IPS DF 6.9 (cell line): ENCODE data around the gene UTP3.

Source experiments
- DNase-seq: peaks from one replicate; pipeline ENCODE4 v3.0.0-alpha.2; 2013; ENCODE audit warnings: low read depth, low spot score
- H3K27ac ChIP-seq: one replicate; pipeline ENCODE4 v1.5.1; 2013; ENCODE audit warnings: low read length, control low read depth
- H3K27me3 ChIP-seq: 2 replicates; pipeline ENCODE4 v1.6.1; 2013; ENCODE audit warnings: mild to moderate bottlenecking, low read length; ENCODE audit not compliant: control insufficient read depth, insufficient read depth
- H3K36me3 ChIP-seq: 2 replicates; pipeline ENCODE4 v1.6.1; 2013; ENCODE audit warnings: low read length; ENCODE audit not compliant: control insufficient read depth, insufficient read depth
- H3K4me1 ChIP-seq: 2 replicates; pipeline ENCODE4 v1.6.1; 2013; ENCODE audit warnings: low read length; ENCODE audit not compliant: control insufficient read depth, insufficient read depth
- H3K4me3 ChIP-seq: 2 replicates; pipeline ENCODE4 v1.5.1; 2013; ENCODE audit warnings: mild to moderate bottlenecking, low read length
- H3K9me3 ChIP-seq: 2 replicates; pipeline ENCODE4 v1.6.1; 2013; ENCODE audit warnings: low read length, inconsistent platforms; ENCODE audit not compliant: control insufficient read depth, insufficient read depth
- WGBS: extraction: QIAGEN DNeasy Blood & Tissue Kit; methylation state at CpG from one replicate; pipeline ENCODE4 v1.1.7; 2013; ENCODE audit warnings: mixed read lengths, missing lambda C conversion rate; ENCODE audit not compliant: insufficient read length, insufficient coverage; 5-methylcytosine and 5-hydroxymethylcytosine counted together

UTP3 gene

DNA sequence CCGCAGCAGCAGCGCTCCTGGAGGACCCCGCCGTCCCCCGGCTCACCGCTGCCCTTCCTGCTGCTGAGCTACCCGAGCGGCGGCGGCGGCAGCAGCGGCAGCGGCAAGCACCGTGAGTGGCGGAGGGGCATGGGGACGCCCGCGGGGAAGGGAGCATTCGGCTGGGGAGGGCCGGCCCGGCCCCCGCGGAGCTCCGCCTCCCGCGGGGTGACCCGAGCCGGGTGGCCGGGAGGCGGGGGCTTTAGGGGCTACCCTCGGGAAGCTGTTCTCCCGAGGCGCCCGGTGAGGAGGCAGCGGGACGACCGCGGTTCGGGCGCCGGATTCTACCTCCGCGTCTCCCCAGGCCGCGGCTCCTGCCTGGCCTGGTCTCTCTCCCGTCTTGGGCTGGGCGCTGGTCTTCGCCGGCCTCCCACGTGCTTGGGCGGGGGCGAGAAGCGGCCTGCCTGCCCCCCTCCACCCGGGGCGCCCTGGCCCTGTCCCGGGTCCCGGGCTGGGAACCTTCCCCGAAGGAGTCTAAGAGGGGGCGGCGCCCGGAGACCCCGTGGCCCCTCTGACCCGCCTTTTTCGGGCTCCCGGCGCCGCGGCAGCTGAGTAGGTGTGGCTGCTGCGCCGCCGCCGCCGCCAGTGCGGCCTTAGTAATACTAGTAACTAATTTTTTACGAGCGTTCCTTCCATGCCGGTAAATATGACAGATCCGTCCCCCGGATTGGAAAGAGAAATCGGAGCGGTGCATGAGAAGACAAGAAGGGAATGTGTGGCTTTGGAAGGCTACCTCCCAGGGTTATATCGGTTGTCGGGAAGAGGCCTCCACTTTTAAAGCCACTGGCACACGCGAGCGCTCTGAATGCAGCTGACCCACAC is 17.1 kb downstream of the UTP3 start:
- no CpG with 5 or more reads among the region's 86 CpGs for WGBS
- Histone ChIP-seq H3K27ac (no peak overlapping the region), H3K27me3 (no peaks in the 10 kb centered on the region), H3K4me1 (0 out of 2 replicates have a peak, but pooled peaks cover 1% of the 10 kb centered on the region), H3K4me3 (peak overlapping the region; percentile 91), H3K36me3 (no peaks in the 10 kb centered on the region), H3K9me3 (no peaks in the 10 kb centered on the region)
- DNase-seq: no peak

DNA sequence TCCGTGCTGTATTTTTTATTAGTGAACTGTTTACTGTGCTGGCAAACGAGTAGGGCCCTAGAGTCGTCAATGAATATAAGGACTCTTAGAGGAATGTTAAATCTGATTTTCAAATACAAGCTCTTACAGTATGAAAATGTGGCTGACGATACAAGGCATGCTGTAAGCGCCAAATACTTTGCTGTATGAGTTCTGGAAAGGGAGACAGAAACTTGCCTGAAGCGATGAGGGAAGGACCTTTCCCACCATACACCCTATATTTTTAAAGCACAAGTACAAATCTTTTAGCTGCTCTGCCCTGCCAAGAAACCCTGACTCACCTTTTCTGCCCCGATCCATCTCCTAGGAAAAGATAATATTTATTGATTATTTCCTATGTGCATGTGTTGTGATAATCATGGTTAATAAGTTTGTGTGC is 17.7 kb downstream of the UTP3 start:
- no peaks in the 10 kb centered on the region for H3K9me3 ChIP-seq
- peak overlapping the region; percentile 91; the same call in 1 of the 2 replicates for H3K4me3 ChIP-seq
- WGBS: no CpG with 5 or more reads among the region's 7 CpGs
- no peak for DNase-seq
- H3K36me3 ChIP-seq: no peaks in the 10 kb centered on the region
- H3K27ac ChIP-seq: no peak overlapping the region
- no peaks in the 10 kb centered on the region for H3K27me3 ChIP-seq
- H3K4me1 ChIP-seq: 0 out of 2 replicates have a peak, but pooled peaks cover 1% of the 10 kb centered on the region

GRCh38 chr4:70706516-70706915 is 18.2 kb downstream of the UTP3 start:
- Histone ChIP-seq H3K9me3 (no peaks in the 10 kb centered on the region), H3K27me3 (no peaks in the 10 kb centered on the region), H3K36me3 (no peaks in the 10 kb centered on the region), H3K4me3 (no peak overlapping the region), H3K27ac (no peak overlapping the region), H3K4me1 (0 out of 2 replicates have a peak, but pooled peaks cover 1% of the 10 kb centered on the region)
- DNase-seq: no peak
- whole genome bisulfite sequencing: no CpG with 5 or more reads among the region's 1 CpG

GRCh38 chr4:70709611-70710205 is 21.4 kb downstream of the UTP3 start:
- H3K4me3 ChIP-seq: no peak overlapping the region
- no peaks in the 10 kb centered on the region for H3K36me3 ChIP-seq
- H3K9me3 ChIP-seq: no peaks in the 10 kb centered on the region
- 0 out of 2 replicates have a peak, but pooled peaks cover 1% of the 10 kb centered on the region for H3K4me1 ChIP-seq
- no CpG with 5 or more reads among the region's 7 CpGs for WGBS
- no peak for DNase-seq
- H3K27ac ChIP-seq: no peak overlapping the region
- no peaks in the 10 kb centered on the region for H3K27me3 ChIP-seq

DNA sequence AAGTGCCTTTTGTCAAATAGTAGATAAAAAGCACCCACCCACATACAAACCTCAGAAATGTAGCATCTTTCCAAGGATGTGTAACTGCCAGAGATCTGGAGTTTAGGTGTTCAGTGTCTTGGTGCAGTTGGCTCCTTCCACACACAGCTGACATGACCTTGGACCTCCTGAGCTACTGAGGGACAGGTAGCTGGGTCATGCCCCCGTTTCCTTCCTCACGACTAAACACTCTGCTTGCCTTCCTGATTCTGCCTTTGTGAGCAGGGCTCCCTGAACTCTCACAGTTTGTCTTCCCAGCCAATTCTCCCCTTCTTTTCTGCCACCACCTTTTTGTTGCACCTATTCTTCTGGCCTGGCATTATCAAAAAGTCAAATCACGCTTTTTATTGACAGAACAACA is 23.3 kb downstream of the UTP3 start:
- no peak for DNase-seq
- no peaks in the 10 kb centered on the region for H3K4me1 ChIP-seq
- H3K27ac ChIP-seq: no peak overlapping the region
- no CpG with 5 or more reads among the region's 3 CpGs for WGBS
- no peaks in the 10 kb centered on the region for H3K36me3 ChIP-seq
- H3K9me3 ChIP-seq: no peaks in the 10 kb centered on the region
- H3K4me3 ChIP-seq: no peak overlapping the region
- H3K27me3 ChIP-seq: no peaks in the 10 kb centered on the region

GRCh38 chr4:70712150-70712549 is 23.8 kb downstream of the UTP3 start:
- Histone ChIP-seq H3K9me3 (no peaks in the 10 kb centered on the region), H3K4me3 (no peak overlapping the region), H3K4me1 (no peaks in the 10 kb centered on the region), H3K36me3 (no peaks in the 10 kb centered on the region), H3K27me3 (no peaks in the 10 kb centered on the region), H3K27ac (no peak overlapping the region)
- DNase-seq: no peak
- WGBS: no CpG with 5 or more reads among the region's 3 CpGs

DNA sequence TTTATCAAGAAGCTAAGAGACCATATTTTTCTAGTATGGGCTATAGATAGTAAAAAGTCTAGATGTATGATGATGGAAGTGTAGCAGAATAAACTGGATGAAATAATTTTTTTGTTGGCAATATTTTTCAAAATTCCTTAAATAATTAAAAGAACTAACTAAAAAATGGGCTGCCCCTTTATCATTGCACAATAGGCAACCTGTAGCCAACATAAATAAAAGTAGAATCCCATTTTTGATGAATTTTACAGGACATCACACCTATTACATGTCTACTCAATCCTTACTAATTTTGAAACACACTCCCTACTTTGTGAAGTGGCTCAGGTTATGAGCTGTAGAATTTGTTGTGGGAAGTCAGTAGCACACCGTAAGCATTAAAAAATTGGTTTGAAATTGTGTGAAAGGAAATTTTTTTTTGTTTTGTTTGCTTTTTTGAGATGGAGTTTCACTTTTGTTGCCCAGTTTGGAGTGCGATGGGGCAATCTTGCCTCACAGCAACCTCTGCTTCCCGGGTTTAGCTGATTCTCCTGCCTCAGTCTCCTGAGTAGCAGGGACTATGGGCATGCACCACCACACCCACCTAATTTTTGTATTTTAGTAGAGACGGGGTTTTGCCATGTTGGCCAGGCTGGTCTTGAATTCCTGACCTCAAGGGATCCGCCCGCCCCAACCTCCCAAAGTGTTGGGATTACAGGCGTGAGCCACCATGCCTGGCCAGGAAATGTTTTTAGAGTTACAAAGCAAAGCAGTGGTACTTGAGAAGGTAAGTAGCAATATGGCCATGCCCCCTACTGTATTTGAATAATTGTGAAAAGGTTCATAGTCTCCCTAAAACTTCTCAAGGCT is 24.5 kb downstream of the UTP3 start:
- WGBS: 100% methylated on average over 1 of the region's 7 CpGs
- Histone ChIP-seq H3K9me3 (no peaks in the 10 kb centered on the region), H3K4me3 (no peak overlapping the region), H3K36me3 (no peaks in the 10 kb centered on the region), H3K27me3 (no peaks in the 10 kb centered on the region), H3K4me1 (no peaks in the 10 kb centered on the region), H3K27ac (no peak overlapping the region)
- no peak for DNase-seq

GRCh38 chr4:70713453-70714078 is 25.2 kb downstream of the UTP3 start:
- no peaks in the 10 kb centered on the region for H3K9me3 ChIP-seq
- no peaks in the 10 kb centered on the region for H3K27me3 ChIP-seq
- H3K36me3 ChIP-seq: no peaks in the 10 kb centered on the region
- no peak for DNase-seq
- no peaks in the 10 kb centered on the region for H3K4me1 ChIP-seq
- no peak overlapping the region for H3K4me3 ChIP-seq
- WGBS: no CpG with 5 or more reads among the region's 7 CpGs
- H3K27ac ChIP-seq: no peak overlapping the region

- no peak for DNase-seq
- Histone ChIP-seq H3K36me3 (no peaks in the 10 kb centered on the region), H3K4me1 (no peaks in the 10 kb centered on the region), H3K27me3 (no peaks in the 10 kb centered on the region), H3K4me3 (no peak overlapping the region), H3K9me3 (no peaks in the 10 kb centered on the region), H3K27ac (no peak overlapping the region)
- WGBS: no CpG with 5 or more reads among the region's 5 CpGs
These were observed 26.0 kb downstream of the UTP3 start for GRCh38 chr4:70714079-70714887.
